Stimulated activated CD4-positive, alpha-beta T cell treated with anti-CD3 and anti-CD28 coated beads, Interleukin-1b, Interleukin-23, amount 100 ng/mL, for 4 hours (primary cell): ENCODE data around the gene ACSL3.
A peak's percentile ranks its signal among the peaks of the same experiment; 100 is the strongest.
"Not testable (repeated sequence)": the region's sequence is repeated elsewhere in the genome, so short reads cannot be mapped to it uniquely, and the experiment has no call there.

Source experiments
- DNase-seq, 2 donors: peaks; one replicate each; pipeline ENCODE4 v3.0.0-alpha.2; 2020; ENCODE audit warnings: low read depth in 2 of 2

The ACSL3 gene

GRCh38 chr2:222851956-222852617 is 8.7 kb upstream of the ACSL3 start:
- no peak for DNase-seq

GRCh38 chr2:222854773-222855700 is 5.8 kb upstream of the ACSL3 start:
- DNase-seq, result no peak

- no peak for DNase-seq
These were observed 837 bp upstream of the ACSL3 start for GRCh38 chr2:222859786-222860612.

GRCh38 chr2:222861411-222862105 is 722 bp downstream of the ACSL3 start:
- peak; percentile 18 to 24 for DNase-seq

- DNase-seq, result no peak
These were observed 1.5 kb downstream of the ACSL3 start for GRCh38 chr2:222862106-222862908.

- no peak for DNase-seq
These were observed 2.2 kb downstream of the ACSL3 start for GRCh38 chr2:222862909-222863544.

GRCh38 chr2:222864296-222864695 is 3.5 kb downstream of the ACSL3 start:
- no peak for DNase-seq

GRCh38 chr2:222865301-222865700 is 4.5 kb downstream of the ACSL3 start:
- DNase-seq, result no peak

GRCh38 chr2:222866358-222866960 is 5.6 kb downstream of the ACSL3 start:
- no peak for DNase-seq

- DNase-seq, result not testable (repeated sequence)
These were observed 7.9 kb downstream of the ACSL3 start for GRCh38 chr2:222868560-222869251.

GRCh38 chr2:222869252-222869560 is 8.4 kb downstream of the ACSL3 start:
- DNase-seq, result no peak

- DNase-seq, result no peak
These were observed 10.5 kb downstream of the ACSL3 start for GRCh38 chr2:222871291-222871690.

- DNase-seq, result no peak
These were observed 11.7 kb downstream of the ACSL3 start for GRCh38 chr2:222872551-222872950.

GRCh38 chr2:222875482-222875881 is 14.6 kb downstream of the ACSL3 start:
- no peak for DNase-seq

GRCh38 chr2:222876947-222877346 is 16.1 kb downstream of the ACSL3 start:
- DNase-seq, result no peak

GRCh38 chr2:222877556-222878300 is 16.9 kb downstream of the ACSL3 start:
- no peak for DNase-seq

- no peak for DNase-seq
These were observed 17.6 kb downstream of the ACSL3 start for GRCh38 chr2:222878301-222878876.

GRCh38 chr2:222878877-222879603 is 18.2 kb downstream of the ACSL3 start:
- DNase-seq, result no peak
